Small intestine (tissue), 7 donors: Measurements from ENCODE around the gene HEATR1. TPM values are rescaled to one million over a fixed set of nuclear protein-coding genes. Genes with fewer than 3 reads are reported as not detected.

Experiments
- DNase-seq, 2 donors: peaks; one replicate each; pipeline versions ENCODE4 v3.0.0 to v3.0.0-alpha.2; 2013
- FAIRE-seq: peaks from 2 replicates; lab custom pipeline; 2012; peaks lifted over from hg19 to GRCh38; lab: Jason Lieb, UNC
- H3K27ac ChIP-seq, 3 donors: one replicate each; pipeline ENCODE4 v1.5.1; 2013; ENCODE audit warnings: low read length in 2 of 3, mild to moderate bottlenecking in 2 of 3, control low read depth in 1 of 3, inconsistent platforms in 1 of 3, low read depth in 1 of 3, moderate library complexity in 1 of 3
- H3K27me3 ChIP-seq, 3 donors: one replicate each; pipeline ENCODE4 v1.6.1; 2013; ENCODE audit warnings: low read length in 3 of 3, inconsistent platforms in 1 of 3; ENCODE audit not compliant: control insufficient read depth in 3 of 3, insufficient read depth in 3 of 3
- H3K36me3 ChIP-seq, 3 donors: one replicate each; pipeline ENCODE4 v1.6.1; 2013; ENCODE audit warnings: low read length in 3 of 3, inconsistent platforms in 1 of 3, low read depth in 1 of 3, mild to moderate bottlenecking in 1 of 3, moderate library complexity in 1 of 3; ENCODE audit not compliant: control insufficient read depth in 3 of 3, insufficient read depth in 2 of 3
- H3K4me1 ChIP-seq, 3 donors: one replicate each; pipeline ENCODE4 v1.6.1; 2013; ENCODE audit warnings: low read length in 2 of 3, inconsistent platforms in 1 of 3, low read depth in 1 of 3, mild to moderate bottlenecking in 1 of 3, moderate library complexity in 1 of 3; ENCODE audit not compliant: control insufficient read depth in 3 of 3, insufficient read depth in 2 of 3
- H3K4me3 ChIP-seq, 3 donors: one replicate each; pipeline ENCODE4 v1.5.1; 2013; ENCODE audit warnings: low read length in 3 of 3, control low read depth in 1 of 3, inconsistent platforms in 1 of 3, low read depth in 1 of 3, mild to moderate bottlenecking in 1 of 3, moderate library complexity in 1 of 3
- H3K9me3 ChIP-seq, 2 donors: one replicate each; pipeline ENCODE4 v1.6.1; 2013; ENCODE audit warnings: low read depth in 1 of 2, low read length in 1 of 2; ENCODE audit not compliant: control insufficient read depth in 2 of 2, insufficient read depth in 1 of 2
- WGBS, 3 donors: extraction: QIAGEN DNeasy Blood & Tissue Kit; methylation state at CpG; one replicate each; pipeline ENCODE4 v1.1.7; 2013; 5-methylcytosine and 5-hydroxymethylcytosine counted together
- polyA plus RNA-seq, 4 donors: library from polyadenylated mRNA; stranded (reverse) in 3 of 4; unstranded in 1 of 4; fragments of 200-250 nt in 3 of 4; fragments of 120-200 nt in 1 of 4; gene quantifications; one replicate each; pipeline versions ENCODE4 v1.2.1 to v1.2.3, GENCODE V29; 2013
- donor health status: healthy with polysubstance abuse.
- donor health status: control.
- donor health status: control.
- donor health status: Bipolar disorder and iron deficiency.
- donor health status: healthy.

The HEATR1 gene
- polyA plus RNA-seq, 4 donors = 1.1 to 19.0 (median 4.1) TPM

DNA sequence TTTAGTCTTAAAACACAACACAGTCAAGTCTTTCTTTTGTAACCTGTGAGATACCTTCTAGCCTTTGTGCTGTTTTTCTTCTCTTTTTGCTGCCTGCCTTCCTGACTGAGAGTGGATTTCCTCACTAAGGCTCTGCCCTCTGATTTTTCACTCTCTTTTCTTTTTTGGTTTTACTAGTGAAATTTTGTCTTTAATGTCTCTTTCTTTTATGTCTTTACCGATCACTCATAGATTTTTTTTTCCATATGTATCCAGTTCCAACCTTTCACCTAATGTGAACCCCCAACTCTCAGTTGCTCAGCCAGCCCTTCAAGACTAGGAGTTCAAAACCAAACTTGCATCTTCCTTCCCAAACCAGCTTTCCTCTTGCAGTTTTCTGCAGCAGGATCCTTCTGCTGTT, 74.0 kb downstream of the HEATR1 start:
- FAIRE-seq (no peak), DNase-seq (no peak)
- WGBS, 3 donors = 77 to 92% (median 84%) methylated on average over 1 of the region's 1 CpG

GRCh38 chr1:236526079-236526478, 78.2 kb downstream of the HEATR1 start:
- FAIRE-seq (no peak), DNase-seq (no peak)
- Histone ChIP-seq H3K4me1 (no peaks in the 10 kb centered on the region), H3K27me3 (no peaks in the 10 kb centered on the region), H3K4me3 (no peak overlapping the region), H3K27ac (no peak overlapping the region), H3K36me3 (peaks cover 5 to 13% (median 5%) of the 10 kb centered on the region in 3 donors), H3K9me3 (no peaks in the 10 kb centered on the region)
- WGBS, 3 donors = 87 to 91% (median 88%) methylated on average over 3 of the region's 3 CpGs

More for the DNA sequence above, 74.0 kb downstream of the HEATR1 start:
- Histone ChIP-seq H3K36me3 (peaks cover 5 to 18% (median 7%) of the 10 kb centered on the region in 3 donors), H3K27ac (no peak overlapping the region), H3K4me3 (no peak overlapping the region), H3K9me3 (no peaks in the 10 kb centered on the region), H3K27me3 (no peaks in the 10 kb centered on the region), H3K4me1 (no peaks in the 10 kb centered on the region)

DNA sequence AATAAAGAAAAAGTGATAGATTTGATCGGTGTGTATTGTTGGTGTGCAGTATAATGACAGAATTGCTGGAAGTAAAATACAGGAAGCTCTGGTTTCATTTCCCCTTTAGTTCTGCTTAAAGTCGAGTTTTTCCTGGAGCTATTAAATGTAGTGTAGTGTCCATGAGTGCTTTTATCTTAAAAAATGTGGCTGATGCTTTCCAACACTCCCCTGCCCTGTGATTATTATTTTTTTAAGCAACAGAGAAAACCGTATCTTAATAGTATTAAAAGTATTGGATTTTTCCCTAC, 79.5 kb downstream of the HEATR1 start:
- Histone ChIP-seq H3K9me3 (no peaks in the 10 kb centered on the region), H3K27ac (peak overlapping the region in 2 of 3 donors; percentile 89 to 96), H3K4me1 (no peaks in the 10 kb centered on the region), H3K27me3 (no peaks in the 10 kb centered on the region), H3K4me3 (peak overlapping the region; percentile 87 to 98 (median 89)), H3K36me3 (peaks cover 5 to 13% (median 5%) of the 10 kb centered on the region in 3 donors)
- no peak for DNase-seq
- no peak for FAIRE-seq
- WGBS, 3 donors = 4 to 10% (median 5%) methylated on average over 3 of the region's 3 CpGs

DNA sequence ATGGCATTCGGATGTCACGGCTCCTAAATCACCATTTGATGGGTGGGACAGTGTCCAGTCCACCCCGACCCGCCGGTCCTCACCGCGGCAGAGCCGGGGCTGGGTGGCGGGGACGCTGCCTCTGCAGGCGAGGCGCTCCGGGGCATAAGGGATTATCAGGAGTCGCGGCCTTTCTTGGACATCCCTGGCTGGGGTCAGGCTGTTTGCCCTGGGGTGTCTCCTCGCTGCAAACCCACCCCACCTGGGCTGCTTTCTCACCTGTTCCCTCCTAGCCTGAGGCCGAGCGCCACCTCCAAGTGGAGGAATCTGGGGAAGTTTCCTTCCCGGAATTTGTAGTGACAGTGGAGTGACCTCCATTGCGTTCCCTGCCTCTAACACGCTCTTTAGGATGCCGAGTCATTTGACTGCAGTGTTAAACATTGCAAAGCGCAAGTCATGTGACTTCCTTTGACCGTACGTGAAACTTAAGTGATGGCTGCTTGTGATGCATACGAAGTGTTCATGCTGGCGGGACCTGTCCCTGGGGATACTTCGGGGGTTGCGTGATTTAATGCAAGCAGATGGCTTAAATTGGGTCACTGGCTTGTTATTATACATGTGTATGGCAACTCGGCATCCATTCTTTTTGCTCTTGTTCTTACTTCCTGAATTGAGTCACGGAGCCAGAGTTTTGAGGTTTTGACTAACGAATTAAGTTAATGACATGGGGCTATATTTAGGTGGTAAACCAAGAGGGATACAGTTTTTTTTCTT, 80.0 kb downstream of the HEATR1 start:
- no peak for FAIRE-seq
- no peaks in the 10 kb centered on the region for H3K4me1 ChIP-seq
- peak overlapping the region; percentile 87 to 98 (median 89) for H3K4me3 ChIP-seq
- H3K27me3 ChIP-seq = no peaks in the 10 kb centered on the region
- DNase-seq = peak; percentile 86 to 89
- peaks cover 5 to 10% (median 5%) of the 10 kb centered on the region in 3 donors for H3K36me3 ChIP-seq
- H3K27ac ChIP-seq = peak overlapping the region; percentile 87 to 96 (median 89)
- WGBS, 3 donors = 0 to 1% (median 0%) methylated on average over 32 of the region's 32 CpGs
- H3K9me3 ChIP-seq = no peaks in the 10 kb centered on the region

- Histone ChIP-seq H3K4me3 (peak within 1 kb of the TSS; percentile 87 to 98 (median 89)), H3K27me3 (no peaks in the 10 kb centered on the region), H3K27ac (peak within 1 kb of the TSS; percentile 87 to 96 (median 89)), H3K9me3 (no peaks in the 10 kb centered on the region), H3K4me1 (no peaks in the 10 kb centered on the region), H3K36me3 (peaks cover 5 to 7% (median 5%) of the 10 kb centered on the region in 3 donors)
- FAIRE-seq = no peak
- peak; percentile 81 to 93 for DNase-seq
- 0 to 1% (median 1%) methylated on average over 34 to 35 of the region's 35 CpGs for WGBS, 3 donors
These were observed 80.6 kb downstream of the HEATR1 start, which contains the start of gene LGALS8 for GRCh38 chr1:236523704-236524141. LGALS8 (plus strand) TSS chr1:236523982; CDS start chr1:236526071, 2,089 bp downstream.

- WGBS, 3 donors = 6 to 20% (median 15%) methylated on average over 26 of the region's 26 CpGs
- Histone ChIP-seq H3K36me3 (peaks cover 5% of the 10 kb centered on the region in 3 donors), H3K27ac (peak overlapping the region; percentile 87 to 96 (median 89)), H3K27me3 (no peaks in the 10 kb centered on the region), H3K4me1 (no peaks in the 10 kb centered on the region), H3K9me3 (no peaks in the 10 kb centered on the region), H3K4me3 (peak overlapping the region; percentile 87 to 98 (median 89))
- peak; percentile 76 to 77 for DNase-seq
- no peak for FAIRE-seq
These were observed 81.2 kb downstream of the HEATR1 start for GRCh38 chr1:236522937-236523703.

DNA sequence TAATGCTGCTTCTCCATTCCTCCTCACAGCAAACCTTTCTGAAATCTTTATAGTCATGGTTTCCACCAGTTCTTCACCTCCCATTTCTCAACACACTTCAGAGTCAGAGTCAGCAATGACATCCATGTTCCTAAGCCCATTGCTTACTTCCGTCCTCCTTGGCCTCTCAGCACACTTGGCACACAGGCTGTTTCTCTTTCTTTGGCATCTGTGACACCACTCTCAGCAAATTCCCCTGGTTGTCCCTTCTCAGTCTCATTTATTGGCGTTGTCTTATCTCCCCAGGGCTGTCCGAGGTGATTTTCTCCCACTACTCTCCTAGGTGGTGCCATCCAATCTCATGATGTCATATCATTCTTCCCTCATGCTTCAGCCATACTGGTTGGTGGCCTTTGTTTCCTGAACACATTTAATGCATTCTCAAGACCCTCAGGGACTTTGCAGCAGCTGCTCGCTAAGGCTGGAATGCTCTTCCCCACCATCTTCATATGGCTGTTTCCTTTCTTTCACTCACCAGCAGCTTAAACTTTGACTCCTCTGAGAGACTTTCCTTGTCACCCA, 83.8 kb downstream of the HEATR1 start:
- DNase-seq (no peak), FAIRE-seq (no peak)
- 73 to 85% (median 79%) methylated on average over 4 of the region's 4 CpGs for WGBS, 3 donors
- Histone ChIP-seq H3K4me3 (no peak overlapping the region), H3K36me3 (no peaks in the 10 kb centered on the region), H3K9me3 (no peaks in the 10 kb centered on the region), H3K4me1 (no peaks in the 10 kb centered on the region), H3K27ac (no peak overlapping the region), H3K27me3 (no peaks in the 10 kb centered on the region)

GRCh38 chr1:236518322-236518721, 86.0 kb downstream of the HEATR1 start:
- Histone ChIP-seq H3K36me3 (no peaks in the 10 kb centered on the region), H3K9me3 (no peaks in the 10 kb centered on the region), H3K4me1 (no peaks in the 10 kb centered on the region), H3K4me3 (no peak overlapping the region), H3K27ac (no peak overlapping the region), H3K27me3 (no peaks in the 10 kb centered on the region)
- FAIRE-seq (no peak), DNase-seq (no peak)
- 80 to 87% (median 82%) methylated on average over 5 of the region's 5 CpGs for WGBS, 3 donors
